ENCODE measurements around the gene ST8SIA2. TPM values are rescaled to one million over a fixed set of nuclear protein-coding genes. Genes with fewer than 3 reads are reported as not detected.

ST8SIA2 gene
- total RNA-seq, 1 experiment from 2014 or later = 0.15 TPM

DNA sequence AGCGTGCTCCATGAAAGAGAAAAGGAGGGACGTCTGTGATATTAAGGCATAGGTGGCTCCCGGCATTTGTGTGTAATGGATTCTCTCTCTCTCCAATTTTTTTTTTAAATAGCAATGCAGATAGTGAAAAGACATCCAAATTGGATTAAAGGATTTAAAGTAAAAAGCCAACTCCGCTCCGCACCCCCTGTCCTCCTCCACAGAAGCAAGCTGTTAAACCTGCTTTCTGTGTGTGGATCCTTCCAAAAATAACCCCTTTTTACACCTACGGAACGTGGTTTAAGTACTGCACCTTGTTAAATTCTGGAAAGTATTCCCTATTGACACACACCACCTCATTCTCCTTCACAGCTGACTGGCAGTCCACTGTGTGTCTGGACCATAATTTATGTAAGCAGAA, 61.6 kb downstream of the ST8SIA2 start:
- DNase-seq (ENCODE audit: low read depth, low spot score) (no peak), ATAC-seq (no peak)
- TF ChIP-seq TCF7L2 (IDR thresholded peaks at IDR 0.05; ENCODE audit: low read depth, low read length) = no peak
- TF ChIP-seq, protein P1, sequence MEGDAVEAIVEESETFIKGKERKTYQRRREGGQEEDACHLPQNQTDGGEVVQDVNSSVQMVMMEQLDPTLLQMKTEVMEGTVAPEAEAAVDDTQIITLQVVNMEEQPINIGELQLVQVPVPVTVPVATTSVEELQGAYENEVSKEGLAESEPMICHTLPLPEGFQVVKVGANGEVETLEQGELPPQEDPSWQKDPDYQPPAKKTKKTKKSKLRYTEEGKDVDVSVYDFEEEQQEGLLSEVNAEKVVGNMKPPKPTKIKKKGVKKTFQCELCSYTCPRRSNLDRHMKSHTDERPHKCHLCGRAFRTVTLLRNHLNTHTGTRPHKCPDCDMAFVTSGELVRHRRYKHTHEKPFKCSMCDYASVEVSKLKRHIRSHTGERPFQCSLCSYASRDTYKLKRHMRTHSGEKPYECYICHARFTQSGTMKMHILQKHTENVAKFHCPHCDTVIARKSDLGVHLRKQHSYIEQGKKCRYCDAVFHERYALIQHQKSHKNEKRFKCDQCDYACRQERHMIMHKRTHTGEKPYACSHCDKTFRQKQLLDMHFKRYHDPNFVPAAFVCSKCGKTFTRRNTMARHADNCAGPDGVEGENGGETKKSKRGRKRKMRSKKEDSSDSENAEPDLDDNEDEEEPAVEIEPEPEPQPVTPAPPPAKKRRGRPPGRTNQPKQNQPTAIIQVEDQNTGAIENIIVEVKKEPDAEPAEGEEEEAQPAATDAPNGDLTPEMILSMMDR (IDR thresholded peaks at IDR 0.05) = no peak
- TF ChIP-seq SIN3A (IDR thresholded peaks at IDR 0.05; ENCODE audit: borderline replicate concordance, insufficient read depth, low read depth, low read length) = no peak
- no peak for TF ChIP-seq POLR2AphosphoS5 (IDR thresholded peaks at IDR 0.05; ENCODE audit: low read depth, low read length)
- TF ChIP-seq, protein P2, sequence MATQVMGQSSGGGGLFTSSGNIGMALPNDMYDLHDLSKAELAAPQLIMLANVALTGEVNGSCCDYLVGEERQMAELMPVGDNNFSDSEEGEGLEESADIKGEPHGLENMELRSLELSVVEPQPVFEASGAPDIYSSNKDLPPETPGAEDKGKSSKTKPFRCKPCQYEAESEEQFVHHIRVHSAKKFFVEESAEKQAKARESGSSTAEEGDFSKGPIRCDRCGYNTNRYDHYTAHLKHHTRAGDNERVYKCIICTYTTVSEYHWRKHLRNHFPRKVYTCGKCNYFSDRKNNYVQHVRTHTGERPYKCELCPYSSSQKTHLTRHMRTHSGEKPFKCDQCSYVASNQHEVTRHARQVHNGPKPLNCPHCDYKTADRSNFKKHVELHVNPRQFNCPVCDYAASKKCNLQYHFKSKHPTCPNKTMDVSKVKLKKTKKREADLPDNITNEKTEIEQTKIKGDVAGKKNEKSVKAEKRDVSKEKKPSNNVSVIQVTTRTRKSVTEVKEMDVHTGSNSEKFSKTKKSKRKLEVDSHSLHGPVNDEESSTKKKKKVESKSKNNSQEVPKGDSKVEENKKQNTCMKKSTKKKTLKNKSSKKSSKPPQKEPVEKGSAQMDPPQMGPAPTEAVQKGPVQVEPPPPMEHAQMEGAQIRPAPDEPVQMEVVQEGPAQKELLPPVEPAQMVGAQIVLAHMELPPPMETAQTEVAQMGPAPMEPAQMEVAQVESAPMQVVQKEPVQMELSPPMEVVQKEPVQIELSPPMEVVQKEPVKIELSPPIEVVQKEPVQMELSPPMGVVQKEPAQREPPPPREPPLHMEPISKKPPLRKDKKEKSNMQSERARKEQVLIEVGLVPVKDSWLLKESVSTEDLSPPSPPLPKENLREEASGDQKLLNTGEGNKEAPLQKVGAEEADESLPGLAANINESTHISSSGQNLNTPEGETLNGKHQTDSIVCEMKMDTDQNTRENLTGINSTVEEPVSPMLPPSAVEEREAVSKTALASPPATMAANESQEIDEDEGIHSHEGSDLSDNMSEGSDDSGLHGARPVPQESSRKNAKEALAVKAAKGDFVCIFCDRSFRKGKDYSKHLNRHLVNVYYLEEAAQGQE (IDR thresholded peaks at IDR 0.05; ENCODE audit: insufficient read depth in 1 of 2, low read depth in 2 of 2, low read length in 1 of 2) = no peak
- no peak overlapping the region for H3K27ac ChIP-seq (ENCODE audit: low read length)
- H3K36me3 ChIP-seq (ENCODE audit: control insufficient read depth, insufficient read depth, low read length) = no peaks in the 10 kb centered on the region
- no peak overlapping the region for H3K4me3 ChIP-seq (ENCODE audit: low read depth in 2 of 2, low read length in 2 of 2)
- no TSS peak for BruUV-seq (replicated peaks)
- no peaks in the 10 kb centered on the region; the same call in 1 of the 2 replicates for H3K4me1 ChIP-seq (ENCODE audit: control insufficient read depth, insufficient read depth, low read length)
- no peaks in the 10 kb centered on the region; the same call in 1 of the 2 replicates for H3K27me3 ChIP-seq (ENCODE audit: control insufficient read depth, insufficient read depth, low read length)
- ChIA-PET CTCF (no interaction called here), POLR2A (no interaction called here)
- no peaks in the 10 kb centered on the region for H3K9me3 ChIP-seq (ENCODE audit: control insufficient read depth, insufficient read depth, low read depth, low read length)
- in situ Hi-C loops (cut with HindIII; ENCODE audit: low pct_unique_long_range_greater_than_20kb, low sequenced_read_pairs) (no loop called here), intact Hi-C loops (cut with micrococcal nuclease; ENCODE audit: unreplicated experiment) (no loop called here)

DNA sequence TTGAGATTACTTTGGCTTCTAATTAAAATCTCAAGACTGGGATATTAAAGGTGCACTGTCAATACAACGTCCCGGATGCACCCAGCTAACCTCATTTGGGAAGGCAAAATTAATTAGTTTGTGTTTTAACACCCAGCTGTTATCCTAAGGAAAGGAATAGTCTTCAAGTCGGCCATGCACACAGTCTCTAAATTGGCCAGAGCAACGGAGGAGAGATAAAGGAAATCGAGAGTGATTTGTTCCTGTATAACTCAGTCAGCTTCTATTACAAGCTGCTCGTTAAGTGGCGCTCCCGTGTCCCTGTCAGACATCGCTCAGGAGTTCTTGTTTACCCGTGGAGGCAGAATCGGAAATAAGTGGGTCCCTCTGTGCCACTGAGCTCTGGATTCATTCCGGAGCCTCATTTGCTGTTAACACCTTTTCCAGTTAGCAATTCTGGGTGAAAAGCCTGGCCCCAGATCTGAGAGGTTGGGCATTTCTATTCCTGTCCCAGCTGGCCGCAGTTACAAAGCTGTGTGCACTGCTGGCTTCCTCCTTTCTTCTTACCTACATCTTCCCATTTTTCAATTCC, 63.9 kb downstream of the ST8SIA2 start:
- in situ Hi-C loops (cut with HindIII; ENCODE audit: low pct_unique_long_range_greater_than_20kb, low sequenced_read_pairs) (no loop called here), intact Hi-C loops (cut with micrococcal nuclease; ENCODE audit: unreplicated experiment) (no loop called here)
- H3K9me3 ChIP-seq (ENCODE audit: control insufficient read depth, insufficient read depth, low read depth, low read length) = no peaks in the 10 kb centered on the region
- no peak for TF ChIP-seq POLR2AphosphoS5 (IDR thresholded peaks at IDR 0.05; ENCODE audit: low read depth, low read length)
- TF ChIP-seq, protein P2 (IDR thresholded peaks at IDR 0.05; ENCODE audit: insufficient read depth in 1 of 2, low read depth in 2 of 2, low read length in 1 of 2) = no peak
- TF ChIP-seq, protein P1 (IDR thresholded peaks at IDR 0.05) = no peak
- TF ChIP-seq SIN3A (IDR thresholded peaks at IDR 0.05; ENCODE audit: borderline replicate concordance, insufficient read depth, low read depth, low read length) = no peak
- TF ChIP-seq TCF7L2 (IDR thresholded peaks at IDR 0.05; ENCODE audit: low read depth, low read length) = no peak
- H3K27me3 ChIP-seq (ENCODE audit: control insufficient read depth, insufficient read depth, low read length) = no peaks in the 10 kb centered on the region; the same call in 1 of the 2 replicates
- no peak overlapping the region for H3K4me3 ChIP-seq (ENCODE audit: low read depth in 2 of 2, low read length in 2 of 2)
- H3K36me3 ChIP-seq (ENCODE audit: control insufficient read depth, insufficient read depth, low read length) = no peaks in the 10 kb centered on the region
- ChIA-PET POLR2A (no interaction called here), CTCF (no interaction called here)
- no peak for DNase-seq (ENCODE audit: low read depth, low spot score)
- H3K27ac ChIP-seq (ENCODE audit: low read length) = no peak overlapping the region
- no TSS peak for BruUV-seq (replicated peaks)
- no peaks in the 10 kb centered on the region for H3K4me1 ChIP-seq (ENCODE audit: control insufficient read depth, insufficient read depth, low read length)
- ATAC-seq = no peak
